Loucy (cell line): ENCODE results near the gene ATF1.

Source experiments
- H2AFZ ChIP-seq: fragments of 200-600 bp; sonication (generic); 2 replicates; pipeline ENCODE4 v1.6.0; 2016; ENCODE audit warnings: antibody characterized with exemption, mild to moderate bottlenecking, low read length, moderate library complexity
- H3F3A ChIP-seq: fragments of 200-600 bp; 2 replicates; pipeline ENCODE4 v1.6.0; 2016; ENCODE audit warnings: antibody characterized with exemption, low read depth, mild to moderate bottlenecking
- H3K27me3 ChIP-seq: fragments of 200-600 bp; sonication (generic); 2 replicates; pipeline ENCODE4 v1.6.1; 2014; ENCODE audit warnings: low read length, mild to moderate bottlenecking; ENCODE audit not compliant: insufficient read depth, poor library complexity, severe bottlenecking
- H3K36me3 ChIP-seq: fragments of 200-600 bp; sonication (generic); 2 replicates; pipeline ENCODE4 v1.6.1; 2016; ENCODE audit warnings: low read length; ENCODE audit not compliant: insufficient read depth
- H3K4me1 ChIP-seq: fragments of 200-600 bp; sonication (generic); 2 replicates; pipeline ENCODE4 v1.5.1; 2014; ENCODE audit warnings: low read length, mild to moderate bottlenecking; ENCODE audit not compliant: insufficient read depth, poor library complexity, severe bottlenecking
- H3K4me2 ChIP-seq: fragments of 200-600 bp; sonication (generic); 2 replicates; pipeline ENCODE4 v1.6.0; 2014; ENCODE audit warnings: antibody characterized with exemption, low read length, low read depth, mild to moderate bottlenecking; ENCODE audit not compliant: poor library complexity, severe bottlenecking
- H3K4me3 ChIP-seq: fragments of 200-600 bp; sonication (generic); 2 replicates; pipeline ENCODE4 v1.5.1; 2014; ENCODE audit warnings: low read length, mild to moderate bottlenecking, mixed read lengths; ENCODE audit not compliant: poor library complexity, severe bottlenecking
- H3K79me2 ChIP-seq: fragments of 200-600 bp; sonication (generic); 2 replicates; pipeline ENCODE4 v1.6.1; 2014; ENCODE audit warnings: low read length; ENCODE audit not compliant: insufficient read depth
- H3K9ac ChIP-seq: fragments of 200-600 bp; sonication (generic); 2 replicates; pipeline ENCODE4 v1.6.0; 2014; ENCODE audit warnings: mild to moderate bottlenecking, low read depth, low read length, moderate library complexity; ENCODE audit not compliant: poor library complexity, severe bottlenecking
- H3K9me2 ChIP-seq: fragments of 200-600 bp; sonication (generic); replicated peaks from 2 replicates; pipeline ENCODE4 v1.6.1; 2016; ENCODE audit warnings: low read depth, low read length, mixed read lengths
- H3K9me3 ChIP-seq: fragments of 200-600 bp; sonication (generic); 2 replicates; pipeline ENCODE4 v1.6.1; 2014; ENCODE audit warnings: mild to moderate bottlenecking, antibody characterized with exemption, low read length, low read depth; ENCODE audit not compliant: insufficient read depth
- H4K20me1 ChIP-seq: fragments of 200-600 bp; sonication (generic); 2 replicates; pipeline ENCODE4 v1.6.0; 2014; ENCODE audit warnings: antibody characterized with exemption, low read length, mild to moderate bottlenecking; ENCODE audit not compliant: insufficient read depth, poor library complexity, severe bottlenecking
- CTCF ChIP-seq: fragments of 200-600 bp; sonication (generic); conservative IDR thresholded peaks from 2 replicates; pipeline ENCODE4 v1.5.1; 2014; ENCODE audit warnings: mild to moderate bottlenecking, antibody characterized with exemption, low read length
- EZH2phosphoT487 ChIP-seq: fragments of 200-600 bp; IDR thresholded peaks from 2 replicates; pipeline ENCODE4 v1.6.1; 2018; ENCODE audit warnings: antibody characterized with exemption, mild to moderate bottlenecking, moderate library complexity, borderline replicate concordance

ATF1 gene

GRCh38 chr12:50751948-50752721 is 11.8 kb upstream of the ATF1 start:
- Histone ChIP-seq H3K36me3 (peaks cover 7% of the 10 kb centered on the region; the same call in 1 of the 2 replicates), H3K4me1 (no peaks in the 10 kb centered on the region), H3F3A (no peaks in the 10 kb centered on the region), H3K27me3 (no peaks in the 10 kb centered on the region), H3K4me3 (no peak overlapping the region), H4K20me1 (no peaks in the 10 kb centered on the region), H3K9me3 (no peaks in the 10 kb centered on the region), H3K79me2 (no peaks in the 10 kb centered on the region), H2AFZ (no peak overlapping the region), H3K4me2 (no peak overlapping the region), H3K9ac (no peak overlapping the region), H3K9me2 (no peaks in the 10 kb centered on the region)
- TF ChIP-seq CTCF (no peak), EZH2phosphoT487 (no peak)

- no peaks in the 10 kb centered on the region for H3K36me3 ChIP-seq
- H3K9ac ChIP-seq = no peak overlapping the region
- no peak overlapping the region for H2AFZ ChIP-seq
- no peaks in the 10 kb centered on the region for H3K4me1 ChIP-seq
- H3K9me2 ChIP-seq = no peaks in the 10 kb centered on the region
- H3F3A ChIP-seq = no peaks in the 10 kb centered on the region
- H4K20me1 ChIP-seq = no peaks in the 10 kb centered on the region
- H3K4me2 ChIP-seq = no peak overlapping the region
- H3K9me3 ChIP-seq = no peaks in the 10 kb centered on the region
- H3K27me3 ChIP-seq = no peaks in the 10 kb centered on the region
- no peak overlapping the region for H3K4me3 ChIP-seq
- no peaks in the 10 kb centered on the region for H3K79me2 ChIP-seq
- no peak for TF ChIP-seq EZH2phosphoT487
- TF ChIP-seq CTCF = no peak
These were observed 10.6 kb upstream of the ATF1 start for GRCh38 chr12:50753232-50753769.

DNA sequence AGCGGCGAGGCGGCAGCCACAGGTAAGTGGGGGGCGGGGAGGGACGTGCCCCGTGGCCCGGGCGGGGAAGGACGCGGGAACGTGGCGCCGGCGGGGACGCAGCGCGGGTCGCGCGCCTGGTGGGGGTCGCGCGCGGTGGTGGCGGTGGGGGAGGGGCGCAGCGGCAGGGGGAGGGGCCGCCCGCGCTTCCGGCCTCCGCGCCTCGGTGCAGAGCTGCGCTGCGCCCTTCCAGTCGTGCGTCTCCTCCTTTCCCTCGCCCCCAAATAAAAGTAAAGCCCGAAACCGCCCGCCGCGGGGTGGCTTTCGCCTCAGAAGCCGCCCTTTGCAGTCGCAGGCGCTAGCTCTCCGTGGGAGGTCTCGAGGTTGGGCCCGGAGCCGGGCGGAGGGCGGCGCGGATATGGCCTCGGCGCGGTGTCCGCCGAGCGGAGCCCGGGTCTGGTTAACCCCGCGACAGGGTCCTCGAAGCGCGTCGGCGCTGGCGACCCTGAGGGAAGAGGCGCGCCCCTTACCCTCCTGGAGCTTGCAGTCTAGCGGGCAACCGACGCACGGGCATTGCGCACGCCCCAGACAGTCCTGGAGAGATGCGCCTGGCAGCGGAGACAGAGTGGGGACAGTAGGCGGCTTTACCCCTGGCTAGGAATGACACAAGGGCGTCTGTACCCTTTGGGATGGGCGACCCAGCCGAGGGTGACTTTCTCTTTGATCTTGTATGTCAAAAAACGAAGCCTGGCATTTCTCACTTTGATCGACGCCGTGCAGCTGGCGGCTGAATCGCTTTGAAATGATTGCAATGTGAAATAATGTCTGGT is 589 bp downstream of the ATF1 start:
- peaks cover 27% of the 10 kb centered on the region for H4K20me1 ChIP-seq
- no peaks in the 10 kb centered on the region for H3F3A ChIP-seq
- no peak for TF ChIP-seq CTCF
- TF ChIP-seq EZH2phosphoT487 = no peak
- H2AFZ ChIP-seq = peak overlapping the region; percentile 94
- no peaks in the 10 kb centered on the region for H3K27me3 ChIP-seq
- peak overlapping the region; percentile 87 for H3K4me2 ChIP-seq
- H3K9me2 ChIP-seq = no peaks in the 10 kb centered on the region
- peak overlapping the region; percentile 96 for H3K9ac ChIP-seq
- H3K4me3 ChIP-seq = peak overlapping the region; percentile 82
- H3K79me2 ChIP-seq = peaks cover 68% of the 10 kb centered on the region
- H3K4me1 ChIP-seq = peaks cover 42% of the 10 kb centered on the region
- H3K9me3 ChIP-seq = no peaks in the 10 kb centered on the region
- H3K36me3 ChIP-seq = no peaks in the 10 kb centered on the region
